M059J (cell line): Measurements from ENCODE around the gene FRA10AC1. TPM values are rescaled to one million over a fixed set of nuclear protein-coding genes. Genes with fewer than 3 reads are reported as not detected.

Experiments
- DNase-seq: peaks from one replicate; pipeline ENCODE4 v3.0.0-alpha.2; 2012; ENCODE audit warnings: low read depth
- total RNA-seq: library from RNA; depleted of rRNA; stranded (reverse); fragments of >200 nt; shearing (Covaris generic); gene quantifications from 2 replicates; pipeline ENCODE4 v1.2.3, GENCODE V29; 2014; rRNA removed

FRA10AC1 gene
- total RNA-seq, 1 experiment from 2014 or later: 2.8 TPM

- DNase-seq: no peak
These were observed 71.5 kb downstream of the FRA10AC1 start for GRCh38 chr10:93630625-93631557.

GRCh38 chr10:93629647-93630305 is 72.6 kb downstream of the FRA10AC1 start:
- DNase-seq: no peak

DNA sequence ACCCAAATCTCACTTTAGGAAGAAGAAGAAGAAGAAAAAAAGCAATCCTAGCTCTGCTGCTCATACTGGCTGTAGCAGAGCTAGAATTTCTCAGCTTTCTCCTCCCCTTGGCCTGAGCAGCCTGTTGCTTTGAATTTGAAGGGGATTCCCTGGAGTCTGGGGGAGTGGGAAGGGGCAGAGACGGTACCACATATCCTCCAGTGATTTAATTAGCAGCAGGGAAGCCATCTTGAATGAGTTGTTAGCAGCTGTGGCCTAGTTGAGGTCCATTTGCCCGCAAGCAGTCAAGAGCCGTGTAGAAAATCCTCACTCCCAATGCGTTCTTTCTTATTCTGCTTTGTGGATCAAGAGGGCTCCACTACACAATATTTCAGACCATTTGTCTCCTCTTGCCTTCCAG is 73.5 kb downstream of the FRA10AC1 start:
- DNase-seq: no peak

- DNase-seq: no peak
These were observed 79.5 kb downstream of the FRA10AC1 start for GRCh38 chr10:93622942-93623341.

DNA sequence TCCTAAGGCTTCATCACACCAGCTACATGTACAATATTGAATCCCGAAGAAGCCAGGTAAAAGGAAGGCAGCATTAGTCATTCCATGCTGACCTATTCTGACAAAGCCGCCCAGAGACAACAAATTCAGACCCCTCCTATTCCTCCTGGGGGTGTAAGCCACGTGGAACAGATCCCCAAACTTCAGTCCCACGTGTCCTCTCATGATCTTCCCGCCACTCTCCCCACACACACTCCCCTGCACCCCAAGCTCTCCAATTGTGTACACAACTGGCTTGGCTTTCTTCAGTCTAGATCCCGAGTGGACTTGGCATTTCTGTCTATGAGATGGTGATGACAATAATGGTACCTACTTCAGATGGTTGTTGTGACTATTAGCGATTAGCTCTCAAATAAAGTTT is 81.5 kb downstream of the FRA10AC1 start:
- no peak for DNase-seq

Other genes starting within 250 kb of the FRA10AC1 start
- 80.3 and 128 TPM in 2 replicates for gene MYOF, start 220.3 kb downstream of the FRA10AC1 start, total RNA-seq
- gene CEP55, start 206.0 kb downstream of the FRA10AC1 start, total RNA-seq: 85.5 and 87.9 TPM in 2 replicates
- gene FFAR4, start 135.9 kb downstream of the FRA10AC1 start, total RNA-seq: not detected in 2 replicates
- 0.37 TPM in 1 of 2 replicates, not detected in the other for gene RBP4, start 101.4 kb downstream of the FRA10AC1 start, total RNA-seq
- gene PDE6C, start 90.1 kb downstream of the FRA10AC1 start, total RNA-seq: not detected in 2 replicates
- gene LGI1, start 55.3 kb upstream of the FRA10AC1 start, total RNA-seq: 0.39 TPM in 1 of 2 replicates, not detected in the other
- 5.1 and 9.1 TPM in 2 replicates for gene SLC35G1, start 191.4 kb upstream of the FRA10AC1 start, total RNA-seq